ENCODE measurements around the gene DDX43.

DNA sequence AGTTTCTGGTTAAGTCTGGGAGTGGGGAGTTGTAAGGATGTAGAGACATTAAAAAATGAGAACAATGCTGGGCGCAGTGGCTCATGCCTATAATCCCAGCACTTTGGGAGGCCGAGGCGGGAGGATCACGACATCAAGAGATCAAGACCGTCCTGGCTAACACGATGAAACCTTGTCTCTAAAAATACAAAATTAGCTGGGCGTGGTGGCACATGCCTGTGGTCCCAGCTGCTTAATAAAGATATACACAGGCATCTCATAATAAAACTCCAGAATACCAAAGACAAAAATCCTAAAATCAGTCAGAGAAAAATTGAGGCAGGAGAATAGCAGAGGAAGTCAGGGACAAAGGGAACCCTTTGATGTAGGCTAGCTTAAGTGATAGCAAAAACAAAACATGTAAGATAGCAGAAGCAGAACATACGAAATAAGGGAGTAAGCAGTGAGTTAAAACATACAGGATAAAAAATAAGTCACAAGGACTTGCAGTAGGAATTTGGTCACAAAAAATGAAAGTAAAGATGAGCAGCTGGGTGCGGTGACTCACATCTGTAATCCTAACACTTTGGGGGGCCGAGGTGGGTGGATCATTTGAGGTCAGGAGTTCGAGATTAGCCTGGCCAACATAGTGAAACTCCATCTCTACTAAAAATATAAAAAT lies 23.6 kb downstream of the DDX43 start:
- no peak for TF ChIP-seq CTCF (IDR thresholded peaks at IDR 0.05)
- TF ChIP-seq POLR2AphosphoS5 (IDR thresholded peaks at IDR 0.05) = no peak
- no peak for TF ChIP-seq EP300 (IDR thresholded peaks at IDR 0.05)
